CD4-positive, CD25-positive, alpha-beta regulatory T cell (primary cell): ENCODE results near the gene UBE2U. TPM values are rescaled to one million over a fixed set of nuclear protein-coding genes. Genes with fewer than 3 reads are reported as not detected.

Source experiments
- ATAC-seq, 2 donors: fragments of 150-1000 bp; cut with Tn5 transposase; one replicate each; pipeline ENCODE4 v1.10.0; 2021; ENCODE audit warnings: low read depth in 2 of 2, moderate number of reproducible peaks in 2 of 2, moderate library complexity in 1 of 2
- DNase-seq, 3 donors: peaks; one replicate each; pipeline versions ENCODE4 v3.0.0 to v3.0.0-alpha.2; 2012 to 2022; ENCODE audit warnings: mixed read lengths in 1 of 3
- H3K27ac ChIP-seq: one replicate; pipeline ENCODE4 v1.7.0; 2013; ENCODE audit warnings: mild to moderate bottlenecking, low read length; ENCODE audit not compliant: insufficient read depth, poor library complexity, severe bottlenecking
- H3K27me3 ChIP-seq: one replicate; pipeline ENCODE4 v1.7.0; 2013; ENCODE audit warnings: low read length; ENCODE audit not compliant: control insufficient read depth, insufficient read depth
- H3K36me3 ChIP-seq: one replicate; pipeline ENCODE4 v1.7.0; 2013; ENCODE audit warnings: mild to moderate bottlenecking, low read length, moderate library complexity; ENCODE audit not compliant: control insufficient read depth, insufficient read depth
- H3K4me1 ChIP-seq: 2 replicates; pipeline ENCODE4 v1.7.0; 2013; ENCODE audit warnings: mild to moderate bottlenecking, low read length; ENCODE audit not compliant: insufficient read depth, control insufficient read depth, poor library complexity, severe bottlenecking
- H3K4me3 ChIP-seq: one replicate; pipeline ENCODE4 v1.7.0; 2013; ENCODE audit warnings: low read depth, mild to moderate bottlenecking, low read length, moderate library complexity
- H3K9me3 ChIP-seq, 2 experiments: 1 replicate in 1 of 2; 2 replicates in 1 of 2; pipeline ENCODE4 v1.7.0; 2013; ENCODE audit warnings: low read length in 2 of 2, mild to moderate bottlenecking in 1 of 2, moderate library complexity in 1 of 2; ENCODE audit not compliant: control insufficient read depth in 2 of 2
- H3K27ac Mint-ChIP-seq, 3 donors: one replicate each; pipeline ENCODE4 v1.8.0; 2020 to 2022; ENCODE audit warnings: mild to moderate bottlenecking in 3 of 3, mixed read lengths in 3 of 3, moderate library complexity in 2 of 3
- H3K27me3 Mint-ChIP-seq: one replicate; pipeline ENCODE4 v1.8.0; 2022; ENCODE audit warnings: mild to moderate bottlenecking, mixed read lengths
- H3K36me3 Mint-ChIP-seq: one replicate; pipeline ENCODE4 v1.8.0; 2020; ENCODE audit warnings: mixed read lengths
- H3K4me1 Mint-ChIP-seq, 4 donors: one replicate each; pipeline ENCODE4 v1.8.0; 2020 to 2022; ENCODE audit warnings: mixed read lengths in 4 of 4, mild to moderate bottlenecking in 1 of 4
- H3K4me3 Mint-ChIP-seq, 4 donors: one replicate each; pipeline ENCODE4 v1.8.0; 2020 to 2022; ENCODE audit warnings: mild to moderate bottlenecking in 4 of 4, mixed read lengths in 4 of 4, moderate library complexity in 3 of 4
- H3K9me3 Mint-ChIP-seq, 7 donors: one replicate each; pipeline ENCODE4 v1.8.0; 2020 to 2022; ENCODE audit warnings: mixed read lengths in 7 of 7, mild to moderate bottlenecking in 3 of 7, moderate library complexity in 2 of 7
- polyA plus RNA-seq, 4 donors: library from polyadenylated mRNA; unstranded; fragments of 300-500 nt; fragmentation: Illumina TruSeq; gene quantifications; one replicate each; pipeline ENCODE4 v1.2.3, GENCODE V29; 2021
- total RNA-seq: library from RNA; stranded (reverse); gene quantifications from one replicate; pipeline ENCODE4 v1.2.3, GENCODE V29; 2022

Gene UBE2U
- total and polyA plus RNA-seq, 5 donors from 2014 or later = not detected

- Histone ChIP-seq H3K4me1 (no peaks in the 10 kb centered on the region), H3K27ac (no peak overlapping the region), H3K27me3 (no peaks in the 10 kb centered on the region), H3K4me3 (no peak overlapping the region), H3K36me3 (no peaks in the 10 kb centered on the region), H3K9me3 (no peaks in the 10 kb centered on the region)
- no peak for DNase-seq
- H3K4me1 Mint-ChIP-seq = peaks cover 0 to 8% (median 0%) of the 10 kb centered on the region in 4 donors
- no peak overlapping the region for H3K27ac Mint-ChIP-seq
- H3K36me3 Mint-ChIP-seq = no peaks in the 10 kb centered on the region
- no peak for ATAC-seq
- no peak overlapping the region for H3K4me3 Mint-ChIP-seq
- H3K27me3 Mint-ChIP-seq = peaks cover 12% of the 10 kb centered on the region
- H3K9me3 Mint-ChIP-seq = peaks cover 0 to 2% (median 0%) of the 10 kb centered on the region in 7 donors
Measured at GRCh38 chr1:64182207-64182606, 21.2 kb upstream of the UBE2U start.

GRCh38 chr1:64183395-64184002 lies 19.9 kb upstream of the UBE2U start:
- H3K4me3 ChIP-seq = no peak overlapping the region
- H3K9me3 ChIP-seq = no peaks in the 10 kb centered on the region
- Mint-ChIP-seq H3K27ac (peak overlapping the region in 1 of 3 donors; percentile 51), H3K27me3 (peaks cover 12% of the 10 kb centered on the region), H3K4me3 (no peak overlapping the region), H3K36me3 (no peaks in the 10 kb centered on the region), H3K9me3 (peaks cover 0 to 2% (median 0%) of the 10 kb centered on the region in 7 donors), H3K4me1 (peaks cover 0 to 8% (median 0%) of the 10 kb centered on the region in 4 donors)
- H3K27ac ChIP-seq = no peak overlapping the region
- H3K27me3 ChIP-seq = no peaks in the 10 kb centered on the region
- DNase-seq = peak in 1 of 3 donors; percentile 6
- ATAC-seq = no peak
- H3K4me1 ChIP-seq = no peaks in the 10 kb centered on the region
- no peaks in the 10 kb centered on the region for H3K36me3 ChIP-seq

GRCh38 chr1:64184003-64184440 lies 19.4 kb upstream of the UBE2U start:
- H3K36me3 ChIP-seq = no peaks in the 10 kb centered on the region
- DNase-seq (no peak), ATAC-seq (no peak)
- Mint-ChIP-seq H3K27ac (peak overlapping the region in 1 of 3 donors; percentile 23), H3K36me3 (no peaks in the 10 kb centered on the region), H3K4me3 (no peak overlapping the region), H3K27me3 (peaks cover 12% of the 10 kb centered on the region), H3K4me1 (peaks cover 0 to 8% (median 0%) of the 10 kb centered on the region in 4 donors), H3K9me3 (peaks cover 0 to 2% (median 0%) of the 10 kb centered on the region in 7 donors)
- no peaks in the 10 kb centered on the region for H3K9me3 ChIP-seq
- H3K27me3 ChIP-seq = no peaks in the 10 kb centered on the region
- no peaks in the 10 kb centered on the region for H3K4me1 ChIP-seq
- H3K4me3 ChIP-seq = no peak overlapping the region
- no peak overlapping the region for H3K27ac ChIP-seq

- ATAC-seq = no peak
Measured at GRCh38 chr1:64186138-64186897, 17.1 kb upstream of the UBE2U start.

GRCh38 chr1:64186898-64187280 lies 16.5 kb upstream of the UBE2U start:
- H3K27me3 ChIP-seq = no peaks in the 10 kb centered on the region
- Mint-ChIP-seq H3K9me3 (peaks cover 0 to 2% (median 0%) of the 10 kb centered on the region in 7 donors), H3K4me1 (peaks cover 0 to 8% (median 0%) of the 10 kb centered on the region in 4 donors), H3K36me3 (no peaks in the 10 kb centered on the region), H3K27ac (no peak overlapping the region), H3K4me3 (no peak overlapping the region), H3K27me3 (peaks cover 8% of the 10 kb centered on the region)
- H3K27ac ChIP-seq = no peak overlapping the region
- no peaks in the 10 kb centered on the region for H3K36me3 ChIP-seq
- no peak for ATAC-seq
- DNase-seq = no peak
- H3K9me3 ChIP-seq = no peaks in the 10 kb centered on the region
- H3K4me1 ChIP-seq = no peaks in the 10 kb centered on the region
- no peak overlapping the region for H3K4me3 ChIP-seq

More at GRCh38 chr1:64186138-64186897, 17.1 kb upstream of the UBE2U start:
- Histone ChIP-seq H3K27me3 (no peaks in the 10 kb centered on the region), H3K4me3 (no peak overlapping the region), H3K4me1 (no peaks in the 10 kb centered on the region), H3K36me3 (no peaks in the 10 kb centered on the region), H3K27ac (no peak overlapping the region), H3K9me3 (no peaks in the 10 kb centered on the region)
- Mint-ChIP-seq H3K4me3 (no peak overlapping the region), H3K27me3 (peaks cover 8% of the 10 kb centered on the region), H3K27ac (no peak overlapping the region), H3K36me3 (no peaks in the 10 kb centered on the region), H3K9me3 (peaks cover 0 to 2% (median 0%) of the 10 kb centered on the region in 7 donors), H3K4me1 (peaks cover 0 to 8% (median 0%) of the 10 kb centered on the region in 4 donors)
- no peak for DNase-seq

GRCh38 chr1:64187646-64188045 lies 15.8 kb upstream of the UBE2U start:
- Histone ChIP-seq H3K27ac (no peak overlapping the region), H3K27me3 (no peaks in the 10 kb centered on the region), H3K36me3 (no peaks in the 10 kb centered on the region), H3K4me1 (no peaks in the 10 kb centered on the region), H3K4me3 (no peak overlapping the region), H3K9me3 (no peaks in the 10 kb centered on the region)
- Mint-ChIP-seq H3K4me1 (peaks cover 0 to 8% (median 0%) of the 10 kb centered on the region in 4 donors), H3K27me3 (peaks cover 8% of the 10 kb centered on the region), H3K9me3 (no peaks in the 10 kb centered on the region), H3K27ac (no peak overlapping the region), H3K4me3 (no peak overlapping the region), H3K36me3 (no peaks in the 10 kb centered on the region)
- DNase-seq (no peak), ATAC-seq (no peak)

- H3K9me3 ChIP-seq = no peaks in the 10 kb centered on the region
- no peak overlapping the region for H3K4me3 ChIP-seq
- H3K36me3 Mint-ChIP-seq = no peaks in the 10 kb centered on the region
- H3K4me1 Mint-ChIP-seq = no peaks in the 10 kb centered on the region
- no peaks in the 10 kb centered on the region for H3K4me1 ChIP-seq
- ATAC-seq = no peak
- H3K9me3 Mint-ChIP-seq = no peaks in the 10 kb centered on the region
- no peak overlapping the region for H3K27ac Mint-ChIP-seq
- H3K27me3 Mint-ChIP-seq = no peaks in the 10 kb centered on the region
- no peaks in the 10 kb centered on the region for H3K36me3 ChIP-seq
- DNase-seq = no peak
- H3K4me3 Mint-ChIP-seq = no peak overlapping the region
- no peaks in the 10 kb centered on the region for H3K27me3 ChIP-seq
- no peak overlapping the region for H3K27ac ChIP-seq
Measured at GRCh38 chr1:64192290-64192689, 11.1 kb upstream of the UBE2U start.
